Activated T-cell treated with anti-CD3 and anti-CD28 coated beads for 4 hours (primary cell): ENCODE results near the gene GLIPR1L1.
A peak's percentile ranks its signal among the peaks of the same experiment; 100 is the strongest.

ENCODE experiments used
- DNase-seq: peaks from one replicate; pipeline ENCODE4 v3.0.0-alpha.2; 2020

The GLIPR1L1 gene

GRCh38 chr12:75354011-75354410 is 19.5 kb downstream of the GLIPR1L1 start:
- DNase-seq, result no peak

GRCh38 chr12:75360920-75361319 is 26.4 kb downstream of the GLIPR1L1 start:
- no peak for DNase-seq

GRCh38 chr12:75361408-75361807 is 26.9 kb downstream of the GLIPR1L1 start:
- DNase-seq, result no peak

- DNase-seq, result no peak
These were observed 30.4 kb downstream of the GLIPR1L1 start for GRCh38 chr12:75364919-75365318.

GRCh38 chr12:75366629-75367028 is 32.2 kb downstream of the GLIPR1L1 start:
- no peak for DNase-seq

GRCh38 chr12:75374971-75375370 is 40.5 kb downstream of the GLIPR1L1 start:
- DNase-seq, result no peak

- DNase-seq, result no peak
These were observed 43.9 kb downstream of the GLIPR1L1 start for GRCh38 chr12:75378354-75378753.

- no peak for DNase-seq
These were observed 54.6 kb downstream of the GLIPR1L1 start for GRCh38 chr12:75389061-75389460.

- DNase-seq, result no peak
These were observed 55.2 kb downstream of the GLIPR1L1 start for GRCh38 chr12:75389706-75390105.

GRCh38 chr12:75390156-75390898 is 55.9 kb downstream of the GLIPR1L1 start:
- DNase-seq, result no peak

GRCh38 chr12:75390899-75391538 is 56.5 kb downstream of the GLIPR1L1 start, which contains the start of gene GLIPR1L2:
Gene GLIPR1L2, plus strand, starts transcription at chr12:75391089. Its CDS starts 28 bp downstream, at chr12:75391117.
- peak; percentile 73 for DNase-seq

- no peak for DNase-seq
These were observed 69.8 kb downstream of the GLIPR1L1 start for GRCh38 chr12:75404231-75404630.

- DNase-seq, result no peak
These were observed 73.2 kb downstream of the GLIPR1L1 start for GRCh38 chr12:75407683-75408082.

- DNase-seq, result no peak
These were observed 75.4 kb downstream of the GLIPR1L1 start for GRCh38 chr12:75409830-75410229.

- DNase-seq, result no peak
These were observed 80.2 kb downstream of the GLIPR1L1 start for GRCh38 chr12:75414671-75415070.

- no peak for DNase-seq
These were observed 85.4 kb downstream of the GLIPR1L1 start for GRCh38 chr12:75419841-75420240.
